ENCODE data around the gene RUNX1.

RUNX1 gene

DNA sequence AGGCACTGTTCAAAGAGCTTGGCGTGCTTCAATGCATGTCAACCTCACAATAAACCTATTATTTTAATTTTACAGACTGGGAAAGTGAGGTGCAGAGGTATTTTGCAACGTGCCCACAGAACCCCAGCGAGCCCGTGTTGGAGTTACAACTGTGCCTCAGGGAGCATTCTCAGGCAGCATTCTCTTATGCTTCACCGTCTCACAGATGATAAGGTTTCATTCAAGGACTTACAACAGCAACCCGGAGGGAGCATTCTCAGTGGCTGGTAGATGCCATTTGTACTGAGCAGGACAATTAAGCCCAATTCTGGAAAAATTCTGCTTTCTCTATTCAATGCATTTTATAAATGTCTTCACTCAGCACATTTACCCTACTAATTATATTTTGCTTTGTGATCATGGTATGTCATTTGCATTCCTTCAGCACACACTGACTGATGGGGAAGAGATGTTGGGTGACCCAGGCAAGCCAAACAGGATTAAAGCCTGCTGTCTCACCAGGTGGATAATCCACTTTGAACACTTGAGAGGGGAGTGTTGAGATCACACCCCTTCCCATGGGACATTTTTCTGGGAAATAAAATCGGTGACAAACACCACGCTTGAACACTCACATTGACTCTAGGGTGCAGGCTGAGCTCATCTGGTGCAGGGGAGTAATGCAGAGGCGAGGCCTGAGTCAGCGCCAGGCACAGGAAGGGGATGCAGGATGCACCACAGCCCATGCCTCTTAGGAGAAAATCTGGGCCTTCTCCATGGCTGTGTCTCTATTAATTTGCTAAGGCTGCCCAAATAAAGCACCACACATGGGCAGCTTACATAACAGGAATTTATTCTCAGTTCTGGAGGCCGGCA is 266.4 kb downstream of the RUNX1 start:
- DNase-seq (ENCODE audit: low read depth) = no peak

DNA sequence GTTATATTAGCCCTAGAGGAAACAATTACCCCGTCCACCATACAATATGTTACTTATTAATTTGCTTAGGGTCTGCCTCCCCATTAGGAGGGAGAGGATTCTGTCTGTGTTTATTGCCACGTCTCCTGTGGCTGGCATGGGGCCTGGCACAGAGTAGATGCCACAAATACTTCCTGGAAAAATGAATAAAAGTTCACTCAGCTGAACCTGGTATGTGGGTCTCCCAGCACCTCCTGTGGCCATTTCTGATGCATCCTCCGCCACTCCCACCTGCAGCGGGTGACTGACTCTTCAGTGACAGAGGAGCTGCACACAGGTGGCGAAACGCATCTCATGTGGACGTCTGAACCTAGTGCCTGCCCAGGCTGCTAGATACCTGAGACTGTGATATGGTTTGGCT is 267.6 kb downstream of the RUNX1 start:
- DNase-seq (ENCODE audit: low read depth) = no peak

GRCh38 chr21:34779860-34780259 is 269.2 kb downstream of the RUNX1 start:
- DNase-seq (ENCODE audit: low read depth) = no peak

DNA sequence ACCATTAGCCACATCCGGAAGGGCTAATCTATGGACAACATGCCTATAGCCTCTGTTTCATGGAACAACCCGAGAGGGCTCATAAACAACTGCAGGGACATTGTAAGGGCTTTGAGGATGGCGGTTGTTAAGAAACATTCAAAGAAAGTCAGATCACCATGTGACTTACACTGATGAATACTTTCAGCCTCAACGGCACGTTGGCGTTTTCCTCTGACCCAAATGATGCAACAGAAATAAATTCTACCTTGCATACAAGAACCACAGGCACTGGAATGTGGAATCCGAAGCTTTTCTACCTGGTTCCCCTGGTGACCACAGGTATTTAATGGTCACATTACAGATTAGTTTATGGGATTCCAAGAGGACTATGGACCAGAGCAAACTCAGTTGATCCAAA is 273.3 kb downstream of the RUNX1 start:
- no peak for DNase-seq (ENCODE audit: low read depth)

DNA sequence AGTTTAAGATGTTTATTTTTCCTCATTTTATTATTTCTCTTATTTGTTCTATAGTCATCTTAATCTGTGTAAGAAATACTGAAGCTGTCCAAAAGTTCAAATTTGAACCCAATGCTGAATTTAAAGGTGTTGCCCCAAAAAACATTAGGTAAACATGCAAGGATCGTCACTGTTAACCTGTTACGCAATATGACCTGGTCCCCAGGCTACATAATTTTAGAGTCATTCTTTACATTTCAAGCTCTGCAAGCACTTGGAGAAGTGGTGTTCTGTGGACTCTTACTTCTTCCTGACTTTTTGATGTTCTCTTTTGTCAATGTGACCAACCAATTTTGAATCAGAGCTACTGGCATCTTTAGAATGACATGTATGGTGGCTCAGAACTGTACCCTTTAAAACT is 274.4 kb downstream of the RUNX1 start:
- no peak for DNase-seq (ENCODE audit: low read depth)

GRCh38 chr21:34771512-34772028 is 277.5 kb downstream of the RUNX1 start:
- DNase-seq (ENCODE audit: low read depth) = no peak

- DNase-seq (ENCODE audit: low read depth) = no peak
These were observed 278.5 kb downstream of the RUNX1 start for GRCh38 chr21:34770576-34770975.

GRCh38 chr21:34768326-34768725 is 280.8 kb downstream of the RUNX1 start:
- DNase-seq (ENCODE audit: low read depth) = no peak

DNA sequence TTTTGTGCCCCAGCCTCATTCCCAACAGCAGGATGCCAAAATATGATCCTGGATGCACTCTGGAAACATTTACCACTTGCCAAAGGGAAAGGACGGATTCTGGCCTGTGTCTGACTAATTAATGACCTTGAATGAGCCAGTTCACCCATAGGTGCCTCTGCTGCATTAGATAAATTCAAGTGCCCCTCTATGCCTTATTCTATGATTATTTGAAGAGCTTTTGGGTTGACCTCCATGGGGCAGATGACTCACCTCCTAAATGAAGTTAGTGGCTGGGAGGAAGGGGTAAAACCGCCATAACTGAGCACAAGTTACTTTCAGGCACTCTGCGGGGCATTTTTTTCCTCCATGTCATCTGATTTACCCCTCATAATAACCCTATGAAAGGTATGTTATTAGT is 282.2 kb downstream of the RUNX1 start:
- DNase-seq (ENCODE audit: low read depth) = no peak

- no peak for DNase-seq (ENCODE audit: low read depth)
These were observed 283.5 kb downstream of the RUNX1 start for GRCh38 chr21:34765619-34766018.

- DNase-seq (ENCODE audit: low read depth) = no peak
These were observed 284.3 kb downstream of the RUNX1 start for GRCh38 chr21:34764715-34765284.

GRCh38 chr21:34762786-34763185 is 286.3 kb downstream of the RUNX1 start:
- no peak for DNase-seq (ENCODE audit: low read depth)

GRCh38 chr21:34761758-34762330 is 287.3 kb downstream of the RUNX1 start:
- DNase-seq (ENCODE audit: low read depth) = no peak

DNA sequence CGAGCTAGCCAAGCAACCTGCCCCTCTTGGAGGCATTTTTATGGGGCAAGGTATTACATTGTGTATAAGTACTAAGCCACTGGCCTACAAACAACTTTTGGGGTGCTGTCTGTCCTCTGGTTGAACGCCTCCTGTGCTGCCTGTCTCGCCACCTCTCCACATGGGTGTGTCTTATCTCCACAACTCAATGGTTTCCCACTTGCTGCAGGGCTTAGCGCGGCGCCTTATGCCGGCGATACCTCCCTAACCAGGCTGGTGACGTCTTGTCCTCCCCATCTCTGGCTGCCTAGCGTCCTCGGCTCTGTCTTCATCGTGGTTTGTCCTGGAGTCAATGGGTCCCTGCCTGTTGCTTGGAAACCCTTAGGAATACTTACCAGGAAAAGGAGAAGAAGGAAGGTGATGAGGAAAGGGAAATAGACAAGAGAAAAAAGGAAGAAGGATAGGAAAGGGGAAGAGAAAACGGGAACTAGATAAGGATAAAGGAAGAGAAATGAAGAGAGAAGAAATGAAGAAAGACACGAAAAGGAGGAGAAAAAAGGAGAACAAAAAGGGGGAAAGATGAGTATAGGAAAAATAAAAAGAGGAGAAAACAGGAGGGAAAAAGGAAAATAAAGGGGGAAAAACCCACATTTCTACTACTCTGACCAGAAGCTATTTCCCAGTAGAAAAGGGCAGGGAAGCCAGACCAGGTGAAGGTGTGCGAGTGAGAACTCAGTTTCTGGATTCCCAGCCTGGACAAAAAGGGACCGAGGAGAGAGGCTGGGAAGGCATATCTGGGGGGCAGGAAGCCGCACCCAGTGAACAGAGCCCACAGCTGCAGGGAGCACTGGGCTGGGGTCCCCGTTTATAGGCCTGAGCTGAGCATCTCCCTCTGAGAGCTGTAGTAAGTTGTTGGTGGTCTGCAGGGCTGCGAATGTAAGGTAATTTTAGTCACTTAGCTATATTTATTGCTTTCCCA is 294.1 kb downstream of the RUNX1 start:
- no peak for DNase-seq (ENCODE audit: low read depth)

GRCh38 chr21:34748862-34749261 is 300.2 kb downstream of the RUNX1 start:
- DNase-seq (ENCODE audit: low read depth) = no peak

GRCh38 chr21:34745557-34746255 is 303.4 kb downstream of the RUNX1 start:
- peak; percentile 34 for DNase-seq (ENCODE audit: low read depth)

DNA sequence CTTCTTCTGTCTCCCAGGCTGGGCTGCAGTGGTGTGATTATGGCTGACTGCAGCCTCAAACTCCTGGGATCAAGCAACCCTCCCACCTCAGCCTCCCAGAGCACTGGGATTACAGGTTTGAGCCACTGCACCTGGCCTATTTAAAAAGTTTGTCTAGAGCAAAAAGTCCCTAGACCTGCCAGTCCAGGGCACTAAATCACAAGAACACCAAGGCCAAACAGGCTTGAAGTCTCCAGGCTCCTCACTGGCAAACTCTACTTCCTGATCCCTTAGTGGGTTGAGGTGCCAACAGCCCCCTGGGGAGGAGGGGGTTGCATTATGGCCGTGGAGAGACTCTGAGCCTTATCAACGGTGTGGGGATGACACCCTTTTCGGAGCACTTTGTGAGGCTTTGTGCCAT is 304.3 kb downstream of the RUNX1 start:
- no peak for DNase-seq (ENCODE audit: low read depth)

DNA sequence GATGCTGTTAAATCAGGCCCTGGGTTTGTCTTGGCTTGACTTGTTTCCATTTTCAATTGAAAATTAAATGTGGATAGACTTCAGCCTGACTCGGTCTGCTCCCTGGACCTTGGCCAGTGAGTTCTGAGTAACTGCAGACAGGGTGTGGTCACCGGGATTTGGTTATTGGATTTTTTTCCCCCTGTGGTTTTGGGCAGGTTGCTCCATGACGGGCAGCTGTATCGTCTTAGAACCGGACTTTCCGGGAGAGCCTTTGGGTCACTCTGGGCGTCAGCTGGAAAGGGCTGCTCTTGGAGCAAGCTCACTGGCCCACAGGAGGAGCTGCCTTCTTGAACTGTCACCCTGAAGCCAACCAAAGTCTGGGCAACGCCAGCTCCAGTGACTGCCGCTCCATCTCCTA is 305.3 kb downstream of the RUNX1 start:
- no peak for DNase-seq (ENCODE audit: low read depth)

DNA sequence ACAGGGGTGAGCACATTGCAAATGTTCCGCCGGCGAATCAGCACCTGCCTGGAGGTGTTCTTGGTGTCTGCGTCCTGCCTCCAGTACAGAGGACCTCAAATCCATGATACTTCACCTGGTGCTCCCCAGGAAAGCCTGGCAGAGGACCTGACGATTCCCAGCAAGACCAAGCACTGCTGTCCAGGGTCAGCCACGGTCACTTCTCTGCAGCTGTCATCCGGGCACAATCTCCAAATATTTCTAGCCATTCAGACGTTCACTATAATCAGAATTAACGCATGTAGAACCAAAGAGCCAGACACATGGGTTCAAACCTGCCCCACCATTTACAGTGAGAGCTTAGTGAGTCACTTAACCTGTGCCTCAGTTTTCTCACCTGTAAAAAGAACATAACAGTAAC is 305.8 kb downstream of the RUNX1 start:
- no peak for DNase-seq (ENCODE audit: low read depth)

DNA sequence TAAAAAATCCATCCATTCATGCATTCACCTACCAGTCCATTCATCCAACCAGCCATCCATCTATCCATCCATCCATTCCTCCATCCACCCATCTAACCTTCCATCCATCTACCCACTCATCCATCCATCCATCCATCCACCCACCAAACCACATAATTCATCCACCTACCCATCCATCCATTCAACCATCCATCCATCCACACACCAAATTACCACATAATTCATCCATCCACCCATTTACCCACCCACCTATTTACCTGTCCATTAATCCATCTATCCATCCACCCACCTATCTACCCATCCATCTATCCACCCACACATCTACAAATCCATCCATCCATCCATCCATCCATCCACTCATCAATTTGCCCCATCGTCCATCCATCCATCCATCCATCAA is 308.9 kb downstream of the RUNX1 start:
- DNase-seq (ENCODE audit: low read depth) = no peak

Data from activated T-cell treated with anti-CD3 and anti-CD28 coated beads for 1 hour (primary cell).